OCI-LY1 (cell line): ENCODE results near the gene SPACA5.
A peak's percentile ranks its signal among the peaks of the same experiment; 100 is the strongest.

Source experiments
- H2AFZ ChIP-seq: fragments of 200-600 bp; sonication (generic), shearing (Covaris generic); 2 replicates; pipeline ENCODE4 v1.6.0; 2014; ENCODE audit warnings: antibody characterized with exemption, mild to moderate bottlenecking, low read length
- H3F3A ChIP-seq: fragments of 200-600 bp; sonication (generic), shearing (Covaris generic); 2 replicates; pipeline ENCODE4 v1.6.0; 2014; ENCODE audit warnings: mild to moderate bottlenecking, antibody characterized with exemption, low read length, moderate library complexity; ENCODE audit not compliant: insufficient read depth
- H3K27ac ChIP-seq: fragments of 200-600 bp; sonication (generic); 2 replicates; pipeline ENCODE4 v1.5.1; 2014; ENCODE audit warnings: low read length, mixed run types, mild to moderate bottlenecking, low read depth; ENCODE audit not compliant: poor library complexity, severe bottlenecking
- H3K27me3 ChIP-seq: fragments of 200-600 bp; sonication (generic); 2 replicates; pipeline ENCODE4 v1.6.0; 2014; ENCODE audit warnings: antibody characterized with exemption, mild to moderate bottlenecking, low read length, moderate library complexity; ENCODE audit not compliant: insufficient read depth
- H3K36me3 ChIP-seq: fragments of 200-600 bp; sonication (generic); 2 replicates; pipeline ENCODE4 v1.6.1; 2014; ENCODE audit warnings: mild to moderate bottlenecking, antibody characterized with exemption, low read length, moderate library complexity, mixed read lengths; ENCODE audit not compliant: insufficient read depth
- H3K4me1 ChIP-seq: fragments of 200-600 bp; sonication (generic); 2 replicates; pipeline ENCODE4 v1.5.1; 2014; ENCODE audit warnings: mild to moderate bottlenecking, low read length, moderate library complexity; ENCODE audit not compliant: insufficient read depth, severe bottlenecking
- H3K4me2 ChIP-seq: fragments of 200-600 bp; sonication (generic), shearing (Covaris generic); 2 replicates; pipeline ENCODE4 v1.6.1; 2014; ENCODE audit warnings: low read length
- H3K4me3 ChIP-seq: fragments of 200-600 bp; sonication (generic); 2 replicates; pipeline ENCODE4 v1.5.1; 2014; ENCODE audit warnings: low read length, low read depth, mild to moderate bottlenecking, mixed read lengths; ENCODE audit not compliant: poor library complexity, severe bottlenecking
- H3K79me2 ChIP-seq: fragments of 200-600 bp; shearing (Covaris generic); 2 replicates; pipeline ENCODE4 v1.6.1; 2016; ENCODE audit warnings: mixed run types, low read length, mixed read lengths; ENCODE audit not compliant: insufficient read depth
- H3K9ac ChIP-seq: fragments of 200-600 bp; sonication (generic), shearing (Covaris generic); 2 replicates; pipeline ENCODE4 v1.6.1; 2014; ENCODE audit warnings: mild to moderate bottlenecking, low read length, mixed read lengths
- H3K9me2 ChIP-seq: fragments of 200-600 bp; sonication (generic), shearing (Covaris generic); 2 replicates; pipeline ENCODE4 v1.6.1; 2014; ENCODE audit warnings: low read depth, mild to moderate bottlenecking, low read length, mixed read lengths
- H3K9me3 ChIP-seq: fragments of 200-600 bp; shearing (Covaris generic); 2 replicates; pipeline ENCODE4 v1.6.1; 2014; ENCODE audit warnings: low read length, mixed read lengths
- H4K20me1 ChIP-seq: fragments of 200-600 bp; sonication (generic), shearing (Covaris generic); 2 replicates; pipeline ENCODE4 v1.6.0; 2016; ENCODE audit warnings: mild to moderate bottlenecking, low read length; ENCODE audit not compliant: insufficient read depth
- CTCF ChIP-seq: fragments of 200-600 bp; sonication (generic), shearing (Covaris generic); IDR thresholded peaks from 2 replicates; pipeline ENCODE4 v1.5.1; 2017; ENCODE audit warnings: mild to moderate bottlenecking, antibody characterized with exemption, low read length, moderate library complexity, mixed read lengths
- EZH2 ChIP-seq: fragments of 200-600 bp; sonication (generic), shearing (Covaris generic); IDR thresholded peaks from 2 replicates; pipeline ENCODE4 v1.8.0; 2017; ENCODE audit warnings: borderline replicate concordance, mixed run types, mild to moderate bottlenecking, antibody characterized with exemption, low read length, moderate library complexity, mixed read lengths

Gene SPACA5

GRCh38 chrX:48002319-48002718 is 4.5 kb upstream of the SPACA5 start:
- no peak overlapping the region for H3K27ac ChIP-seq
- no peak overlapping the region for H2AFZ ChIP-seq

GRCh38 chrX:48002929-48003328 is 3.9 kb upstream of the SPACA5 start:
- no peak for TF ChIP-seq EZH2
- TF ChIP-seq CTCF: no peak
- Histone ChIP-seq H3K27me3 (no peaks in the 10 kb centered on the region), H3K9ac (peak overlapping the region; percentile 82)

More at GRCh38 chrX:48002319-48002718, 4.5 kb upstream of the SPACA5 start:
- H3K9ac ChIP-seq: peak overlapping the region; percentile 82; the same call in 1 of the 2 replicates
- H3K9me2 ChIP-seq: no peaks in the 10 kb centered on the region
- H3K79me2 ChIP-seq: 0 out of 2 replicates have a peak, but pooled peaks cover 7% of the 10 kb centered on the region
- peak overlapping the region; percentile 70 for H3K4me2 ChIP-seq
- H4K20me1 ChIP-seq: no peaks in the 10 kb centered on the region
- H3K4me1 ChIP-seq: peaks cover 12% of the 10 kb centered on the region
- no peaks in the 10 kb centered on the region for H3F3A ChIP-seq
- no peaks in the 10 kb centered on the region for H3K27me3 ChIP-seq
- peaks cover 37% of the 10 kb centered on the region for H3K36me3 ChIP-seq
- peak overlapping the region; percentile 79 for H3K4me3 ChIP-seq
- no peak for TF ChIP-seq EZH2
- TF ChIP-seq CTCF: no peak
- no peaks in the 10 kb centered on the region for H3K9me3 ChIP-seq

GRCh38 chrX:48003367-48003757 is 3.4 kb upstream of the SPACA5 start:
- Histone ChIP-seq H2AFZ (no peak overlapping the region), H3K27me3 (no peaks in the 10 kb centered on the region)

More at GRCh38 chrX:48002929-48003328, 3.9 kb upstream of the SPACA5 start:
- Histone ChIP-seq H3K4me1 (peaks cover 12% of the 10 kb centered on the region), H3K4me3 (peak overlapping the region; percentile 79), H4K20me1 (no peaks in the 10 kb centered on the region), H3K9me2 (no peaks in the 10 kb centered on the region), H3K36me3 (peaks cover 36% of the 10 kb centered on the region), H2AFZ (no peak overlapping the region), H3K9me3 (no peaks in the 10 kb centered on the region), H3K27ac (peak overlapping the region; percentile 70), H3K79me2 (0 out of 2 replicates have a peak, but pooled peaks cover 7% of the 10 kb centered on the region), H3K4me2 (peak overlapping the region; percentile 70), H3F3A (no peaks in the 10 kb centered on the region)

More at GRCh38 chrX:48003367-48003757, 3.4 kb upstream of the SPACA5 start:
- H3K4me2 ChIP-seq: peak overlapping the region; percentile 70
- H3K4me3 ChIP-seq: peak overlapping the region; percentile 79
- no peaks in the 10 kb centered on the region for H3K9me3 ChIP-seq
- no peaks in the 10 kb centered on the region for H3K9me2 ChIP-seq
- 0 out of 2 replicates have a peak, but pooled peaks cover 7% of the 10 kb centered on the region for H3K79me2 ChIP-seq
- no peaks in the 10 kb centered on the region for H4K20me1 ChIP-seq
- peaks cover 34% of the 10 kb centered on the region for H3K36me3 ChIP-seq
- no peak for TF ChIP-seq CTCF
- no peak for TF ChIP-seq EZH2
- H3K4me1 ChIP-seq: peaks cover 12% of the 10 kb centered on the region
- H3F3A ChIP-seq: no peaks in the 10 kb centered on the region
- peak overlapping the region; percentile 70 for H3K27ac ChIP-seq
- H3K9ac ChIP-seq: peak overlapping the region; percentile 82
